ENCODE measurements around the gene LHFPL3.
"Not testable (repeated sequence)": the region's sequence is repeated elsewhere in the genome, so short reads cannot be mapped to it uniquely, and the experiment has no call there.

Gene LHFPL3

GRCh38 chr7:104928721-104929400 is 600.5 kb downstream of the LHFPL3 start:
- Histone ChIP-seq H4K20me1 (no peaks in the 10 kb centered on the region), H3K9me3 (replicated peaks in 1 of 11) (no peaks in the 10 kb centered on the region), H3K27ac (no peak overlapping the region), H3K9ac (no peak overlapping the region), H3K27me3 (no peaks in the 10 kb centered on the region), H3K4me3 (no peak overlapping the region), H3K4me1 (peaks cover 28 to 39% (median 34%) of the 10 kb centered on the region in 10 experiments), H3K4me2 (no peak overlapping the region), H3K36me3 (no peaks in the 10 kb centered on the region)
- no peak for TF ChIP-seq Cebpa-rat (IDR thresholded peaks at IDR 0.05)

- Histone ChIP-seq H3K36me3 (no peaks in the 10 kb centered on the region), H3K9me3 (replicated peaks in 1 of 11) (no peaks in the 10 kb centered on the region), H4K20me1 (no peaks in the 10 kb centered on the region), H3K4me3 (no peak overlapping the region), H3K4me2 (no peak overlapping the region), H3K4me1 (peaks cover 32 to 49% (median 44%) of the 10 kb centered on the region in 10 experiments), H3K27me3 (no peaks in the 10 kb centered on the region), H3K9ac (no peak overlapping the region), H3K27ac (no peak overlapping the region)
- no peak for TF ChIP-seq Cebpa-rat (IDR thresholded peaks at IDR 0.05)
These were observed 601.5 kb downstream of the LHFPL3 start for GRCh38 chr7:104929921-104930320.

- peak overlapping the region in 8 of 11 experiments; percentile 1 to 55 (median 35); a peak in 6 of 22 replicates for H3K27ac ChIP-seq
- peaks cover 46 to 62% (median 58%) of the 10 kb centered on the region in 10 experiments for H3K4me1 ChIP-seq
- no peak overlapping the region for H3K4me3 ChIP-seq
These were observed 602.9 kb downstream of the LHFPL3 start for GRCh38 chr7:104931181-104931781.

GRCh38 chr7:104933022-104933421 is 604.6 kb downstream of the LHFPL3 start:
- peaks cover 0 to 8% (median 6%) of the 10 kb centered on the region in 11 experiments; a peak in 14 of 22 replicates for H3K9me3 ChIP-seq (replicated peaks in 1 of 11)
- H3K4me2 ChIP-seq, result peak overlapping the region; percentile 66 to 92 (median 84)
- no peak for TF ChIP-seq Cebpa-rat (IDR thresholded peaks at IDR 0.05)
- peak overlapping the region in 6 of 11 experiments; percentile 77 to 89 (median 83); a peak in 9 of 22 replicates for H3K27ac ChIP-seq
- H3K4me1 ChIP-seq, result peaks cover 54 to 73% (median 65%) of the 10 kb centered on the region in 10 experiments
- H3K27me3 ChIP-seq, result no peaks in the 10 kb centered on the region
- no peaks in the 10 kb centered on the region for H3K36me3 ChIP-seq
- no peaks in the 10 kb centered on the region for H4K20me1 ChIP-seq
- no peak overlapping the region for H3K9ac ChIP-seq
- H3K4me3 ChIP-seq, result 0 out of 20 replicates have a peak overlapping the region, but pooled peaks of 1 of the 10 experiments have one; percentile 8

More at GRCh38 chr7:104931181-104931781, 602.9 kb downstream of the LHFPL3 start:
- peak overlapping the region; percentile 48 to 79 (median 65) for H3K4me2 ChIP-seq
- no peaks in the 10 kb centered on the region for H3K27me3 ChIP-seq
- no peaks in the 10 kb centered on the region for H4K20me1 ChIP-seq
- no peak for TF ChIP-seq Cebpa-rat (IDR thresholded peaks at IDR 0.05)
- H3K9me3 ChIP-seq (replicated peaks in 1 of 11), result no peaks in the 10 kb centered on the region
- no peaks in the 10 kb centered on the region for H3K36me3 ChIP-seq
- H3K9ac ChIP-seq, result peak overlapping the region in 1 of 11 experiments; percentile 34; a peak in 1 of 22 replicates

- Histone ChIP-seq H3K4me2 (peak overlapping the region; percentile 66 to 92 (median 84)), H3K4me1 (peaks cover 54 to 78% (median 69%) of the 10 kb centered on the region in 10 experiments), H3K27ac (peak overlapping the region in 9 of 11 experiments; percentile 14 to 89 (median 80); a peak in 16 of 22 replicates)
These were observed 605.2 kb downstream of the LHFPL3 start for GRCh38 chr7:104933521-104933988.

GRCh38 chr7:104934665-104935064 is 606.3 kb downstream of the LHFPL3 start:
- Histone ChIP-seq H4K20me1 (no peaks in the 10 kb centered on the region), H3K9ac (0 out of 22 replicates have a peak overlapping the region, but pooled peaks of 1 of the 11 experiments have one; percentile 76), H3K4me1 (peaks cover 54 to 88% (median 80%) of the 10 kb centered on the region in 10 experiments), H3K4me3 (no peak overlapping the region; a peak in 1 of 20 replicates), H3K27ac (peak overlapping the region in 8 of 11 experiments; percentile 62 to 89 (median 80); a peak in 14 of 22 replicates), H3K9me3 (replicated peaks in 1 of 11) (peaks cover 8 to 19% (median 15%) of the 10 kb centered on the region in 11 experiments), H3K36me3 (0 out of 22 replicates have a peak, but pooled peaks cover 0 to 1% (median 0%) of the 10 kb centered on the region in 11 experiments), H3K4me2 (peak overlapping the region; percentile 66 to 92 (median 84); a peak in 20 of 22 replicates), H3K27me3 (no peaks in the 10 kb centered on the region)
- TF ChIP-seq Cebpa-rat (IDR thresholded peaks at IDR 0.05), result no peak

More at GRCh38 chr7:104933521-104933988, 605.2 kb downstream of the LHFPL3 start:
- Histone ChIP-seq H4K20me1 (no peaks in the 10 kb centered on the region), H3K4me3 (peak overlapping the region in 1 of 10 experiments; percentile 8; a peak in 1 of 20 replicates), H3K9me3 (replicated peaks in 1 of 11) (peaks cover 0 to 8% (median 6%) of the 10 kb centered on the region in 11 experiments; a peak in 14 of 22 replicates), H3K9ac (peak overlapping the region in 1 of 11 experiments; percentile 10; a peak in 2 of 22 replicates), H3K27me3 (no peaks in the 10 kb centered on the region), H3K36me3 (no peaks in the 10 kb centered on the region)
- no peak for TF ChIP-seq Cebpa-rat (IDR thresholded peaks at IDR 0.05)

- TF ChIP-seq Cebpa-rat (IDR thresholded peaks at IDR 0.05), result no peak
- Histone ChIP-seq H3K9ac (peak overlapping the region in 6 of 11 experiments; percentile 6 to 78 (median 70); a peak in 7 of 22 replicates), H3K27me3 (no peaks in the 10 kb centered on the region), H3K4me3 (no peak overlapping the region), H3K4me2 (peak overlapping the region; percentile 60 to 92 (median 84); a peak in 21 of 22 replicates), H3K4me1 (peaks cover 54 to 91% (median 84%) of the 10 kb centered on the region in 10 experiments), H3K36me3 (peaks cover 0 to 4% (median 0%) of the 10 kb centered on the region in 11 experiments; a peak in 1 of 22 replicates), H3K9me3 (replicated peaks in 1 of 11) (peaks cover 14 to 25% (median 21%) of the 10 kb centered on the region in 11 experiments), H3K27ac (peak overlapping the region in 8 of 11 experiments; percentile 62 to 89 (median 80); a peak in 15 of 22 replicates), H4K20me1 (no peaks in the 10 kb centered on the region)
These were observed 606.9 kb downstream of the LHFPL3 start for GRCh38 chr7:104935276-104935675.

- Histone ChIP-seq H4K20me1 (peaks cover 0 to 6% (median 0%) of the 10 kb centered on the region in 11 experiments; a peak in 5 of 22 replicates), H3K9ac (peak overlapping the region in 10 of 11 experiments; percentile 14 to 78 (median 64); a peak in 18 of 22 replicates), H3K9me3 (replicated peaks in 1 of 11) (peaks cover 18 to 28% (median 24%) of the 10 kb centered on the region in 11 experiments), H3K4me2 (peak overlapping the region; percentile 60 to 92 (median 84)), H3K36me3 (peaks cover 0 to 4% (median 0%) of the 10 kb centered on the region in 11 experiments; a peak in 1 of 22 replicates), H3K4me3 (peak overlapping the region in 5 of 10 experiments; percentile 3 to 34 (median 11); a peak in 3 of 20 replicates), H3K4me1 (peaks cover 46 to 87% (median 77%) of the 10 kb centered on the region in 10 experiments), H3K27me3 (no peaks in the 10 kb centered on the region), H3K27ac (peak overlapping the region; percentile 4 to 89 (median 80); a peak in 20 of 22 replicates)
- TF ChIP-seq Cebpa-rat (IDR thresholded peaks at IDR 0.05), result no peak
These were observed 608.1 kb downstream of the LHFPL3 start for GRCh38 chr7:104936546-104936945.

GRCh38 chr7:104937489-104937888 is 609.1 kb downstream of the LHFPL3 start:
- not testable (repeated sequence) for H3K27me3 ChIP-seq, H3K4me3 ChIP-seq, H3K9ac ChIP-seq, H3K36me3 ChIP-seq
- Histone ChIP-seq H3K4me2 (peak overlapping the region in 4 of 11 experiments; percentile 66 to 92 (median 85); a peak in 5 of 22 replicates), H4K20me1 (peaks cover 0 to 11% (median 0%) of the 10 kb centered on the region in 11 experiments; a peak in 6 of 22 replicates), H3K4me1 (peaks cover 40 to 88% (median 72%) of the 10 kb centered on the region in 10 experiments), H3K9me3 (replicated peaks in 1 of 11) (peaks cover 18 to 33% (median 24%) of the 10 kb centered on the region in 11 experiments), H3K27ac (peak overlapping the region in 7 of 11 experiments; percentile 77 to 89 (median 81); a peak in 14 of 22 replicates)
